OCI-LY3 (cell line): ENCODE measurements around the gene MTCH1.

Experiments
- EZH2phosphoT487 ChIP-seq: fragments of 200-600 bp; shearing (Covaris generic); IDR thresholded peaks from 2 replicates; pipeline ENCODE4 v1.6.1; 2018; ENCODE audit warnings: antibody characterized with exemption, mixed run types, low read depth
- TF ChIP-seq, protein P1 (sequence below): fragments of 200-600, 300-600 bp; sonication (generic); IDR thresholded peaks from 2 replicates; pipeline ENCODE4 v1.5.1; 2014; ENCODE audit warnings: antibody characterized with exemption, low read length, low read depth

GRCh38 chr6:36933519-36933918, 52.5 kb downstream of the MTCH1 start:
- TF ChIP-seq, protein P1, sequence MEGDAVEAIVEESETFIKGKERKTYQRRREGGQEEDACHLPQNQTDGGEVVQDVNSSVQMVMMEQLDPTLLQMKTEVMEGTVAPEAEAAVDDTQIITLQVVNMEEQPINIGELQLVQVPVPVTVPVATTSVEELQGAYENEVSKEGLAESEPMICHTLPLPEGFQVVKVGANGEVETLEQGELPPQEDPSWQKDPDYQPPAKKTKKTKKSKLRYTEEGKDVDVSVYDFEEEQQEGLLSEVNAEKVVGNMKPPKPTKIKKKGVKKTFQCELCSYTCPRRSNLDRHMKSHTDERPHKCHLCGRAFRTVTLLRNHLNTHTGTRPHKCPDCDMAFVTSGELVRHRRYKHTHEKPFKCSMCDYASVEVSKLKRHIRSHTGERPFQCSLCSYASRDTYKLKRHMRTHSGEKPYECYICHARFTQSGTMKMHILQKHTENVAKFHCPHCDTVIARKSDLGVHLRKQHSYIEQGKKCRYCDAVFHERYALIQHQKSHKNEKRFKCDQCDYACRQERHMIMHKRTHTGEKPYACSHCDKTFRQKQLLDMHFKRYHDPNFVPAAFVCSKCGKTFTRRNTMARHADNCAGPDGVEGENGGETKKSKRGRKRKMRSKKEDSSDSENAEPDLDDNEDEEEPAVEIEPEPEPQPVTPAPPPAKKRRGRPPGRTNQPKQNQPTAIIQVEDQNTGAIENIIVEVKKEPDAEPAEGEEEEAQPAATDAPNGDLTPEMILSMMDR: no peak
- no peak for TF ChIP-seq EZH2phosphoT487
